ENCODE data around the gene LUZP2.

- TF ChIP-seq CTCF (IDR thresholded peaks at IDR 0.05; ENCODE audit: low read depth, low read length, poor library complexity, severe bottlenecking) (no peak), EZH2phosphoT487 (IDR thresholded peaks at IDR 0.05; ENCODE audit: borderline replicate concordance, low read length) (no peak)
These were observed 18.1 kb upstream of the LUZP2 start for GRCh38 chr11:24478718-24479117.

Data from DOHH2 (cell line).